HepG2 (cell line): Measurements from ENCODE around the gene VRK2. TPM values are rescaled to one million over a fixed set of nuclear protein-coding genes. Genes with fewer than 3 reads are reported as not detected.
A peak's percentile ranks its signal among the peaks of the same experiment; 100 is the strongest.

Experiments
- FOSL1 ChIP-seq: sonication (generic); formaldehyde crosslinking; IDR thresholded peaks from 2 replicates; pipeline ENCODE4 v1.9.0; 2021; ENCODE audit warnings: missing genetic modification reagents, borderline replicate concordance
- HNRNPL ChIP-seq: fragments of 200-400 bp; formaldehyde crosslinking; IDR thresholded peaks from 2 replicates; pipeline ENCODE4 v1.6.1; 2017; ENCODE audit warnings: mild to moderate bottlenecking, low read depth, low read length
- KMT2B ChIP-seq: IDR thresholded peaks from 2 replicates; pipeline ENCODE4 v1.6.1; 2016; ENCODE audit warnings: missing genetic modification reagents, missing compliant biosample characterization
- MATR3 ChIP-seq: sonication (generic); formaldehyde crosslinking; IDR thresholded peaks from 2 replicates; pipeline ENCODE4 v1.4.0; 2020; ENCODE audit warnings: missing genetic modification reagents
- MEF2D ChIP-seq: sonication (generic); formaldehyde crosslinking; IDR thresholded peaks from 2 replicates; pipeline ENCODE4 v1.5.1; 2020; ENCODE audit warnings: mild to moderate bottlenecking, missing genetic modification reagents
- MEIS2 ChIP-seq: sonication (generic); formaldehyde crosslinking; IDR thresholded peaks from 2 replicates; pipeline ENCODE4 v1.9.0; 2021; ENCODE audit warnings: mild to moderate bottlenecking, missing genetic modification reagents
- MTA3 ChIP-seq: sonication (generic); formaldehyde crosslinking; IDR thresholded peaks from 2 replicates; pipeline ENCODE4 v1.4.0; 2020; ENCODE audit warnings: missing genetic modification reagents
- SRSF4 ChIP-seq: fragments of 200-400 bp; formaldehyde crosslinking; IDR thresholded peaks from one replicate; pipeline ENCODE4 v1.6.1; 2018; ENCODE audit warnings: mild to moderate bottlenecking, low read depth, low read length, moderate library complexity; ENCODE audit not compliant: poor library complexity, severe bottlenecking
- STAT5B ChIP-seq: sonication (generic); formaldehyde crosslinking; IDR thresholded peaks from 2 replicates; pipeline ENCODE4 v1.4.0; 2020; ENCODE audit warnings: missing genetic modification reagents
- THAP11 ChIP-seq: IDR thresholded peaks from 2 replicates; pipeline ENCODE4 v1.6.1; 2016; ENCODE audit warnings: missing biosample characterization, missing genetic modification reagents
- THYN1 ChIP-seq: sonication (generic); formaldehyde crosslinking; IDR thresholded peaks from 2 replicates; pipeline ENCODE4 v1.8.1; 2023; ENCODE audit warnings: low read depth, mild to moderate bottlenecking, moderate library complexity, missing genetic modification reagents, borderline replicate concordance
- WIZ ChIP-seq: sonication (generic); formaldehyde crosslinking; IDR thresholded peaks from 2 replicates; pipeline ENCODE4 v1.5.1; 2020; ENCODE audit warnings: mild to moderate bottlenecking, missing genetic modification reagents
- ZEB1 ChIP-seq: IDR thresholded peaks from 2 replicates; pipeline ENCODE4 v1.6.1; 2012; ENCODE audit warnings: mild to moderate bottlenecking, low read depth, inconsistent platforms; ENCODE audit not compliant: insufficient replicate concordance
- ZNF556 ChIP-seq: sonication (generic); formaldehyde crosslinking; IDR thresholded peaks from 2 replicates; pipeline ENCODE4 v1.4.0; 2020; ENCODE audit warnings: mild to moderate bottlenecking, missing genetic modification reagents, borderline replicate concordance
- ZNF563 ChIP-seq: sonication (generic); formaldehyde crosslinking; IDR thresholded peaks from 2 replicates; pipeline ENCODE4 v1.8.0; 2022; ENCODE audit warnings: mild to moderate bottlenecking, moderate library complexity, missing genetic modification reagents
- ZNF605 ChIP-seq: sonication (generic); formaldehyde crosslinking; IDR thresholded peaks from 2 replicates; pipeline ENCODE4 v1.8.0; 2022; ENCODE audit warnings: mild to moderate bottlenecking, missing genetic modification reagents
- ZNF788 ChIP-seq: sonication (generic); formaldehyde crosslinking; IDR thresholded peaks from 2 replicates; pipeline ENCODE4 v1.5.0; 2020; ENCODE audit warnings: mild to moderate bottlenecking, missing genetic modification reagents, borderline replicate concordance
- polyA plus RNA-seq, 8 experiments: library from polyadenylated mRNA; depleted of rRNA in 3 of 8; stranded (reverse) in 7 of 8; unstranded in 1 of 8; fragments of >200 nt; fragmentation: Illumina TruSeq in 4 of 8; extraction: Trizol in 4 of 8; gene quantifications; 2 replicates each; pipeline versions ENCODE4 v1.2.1 to v1.2.3, GENCODE V29; 2011 to 2016; ENCODE audit warnings: low read depth in 4 of 8, missing spikeins in 1 of 8, mixed read lengths in 1 of 8; ENCODE audit not compliant: insufficient read depth in 1 of 8
- total RNA-seq, 5 experiments: library from RNA; depleted of rRNA; stranded (reverse); fragments of >200 nt; fragmentation: Illumina TruSeq; extraction: Trizol; gene quantifications; 2 replicates each; pipeline ENCODE4 v1.2.3, GENCODE V29; 2016; ENCODE audit warnings: low read depth in 1 of 5
- TF ChIP-seq, protein P1 (sequence below): IDR thresholded peaks from 2 replicates; pipeline ENCODE4 v1.6.1; 2016; ENCODE audit warnings: missing biosample characterization, missing genetic modification reagents, low read depth
- TF ChIP-seq, protein P2 (sequence below): sonication (generic); formaldehyde crosslinking; IDR thresholded peaks from 2 replicates; pipeline ENCODE4 v1.4.0; 2020; ENCODE audit warnings: missing genetic modification reagents
- TF ChIP-seq, protein P3 (sequence below): IDR thresholded peaks from 2 replicates; pipeline ENCODE4 v1.6.1; 2016; ENCODE audit warnings: missing compliant biosample characterization, missing genetic modification reagents, borderline replicate concordance
- TF ChIP-seq, protein P4 (sequence below): sonication (generic); formaldehyde crosslinking; IDR thresholded peaks from 2 replicates; pipeline ENCODE4 v1.4.0; 2020; ENCODE audit warnings: missing genetic modification reagents, borderline replicate concordance

The VRK2 gene
- total and polyA plus RNA-seq, 2 of the 13 experiments (the other 11 are each of a cell fraction or from before 2014, with no cell fraction given): 13.3 to 29.1 TPM

DNA sequence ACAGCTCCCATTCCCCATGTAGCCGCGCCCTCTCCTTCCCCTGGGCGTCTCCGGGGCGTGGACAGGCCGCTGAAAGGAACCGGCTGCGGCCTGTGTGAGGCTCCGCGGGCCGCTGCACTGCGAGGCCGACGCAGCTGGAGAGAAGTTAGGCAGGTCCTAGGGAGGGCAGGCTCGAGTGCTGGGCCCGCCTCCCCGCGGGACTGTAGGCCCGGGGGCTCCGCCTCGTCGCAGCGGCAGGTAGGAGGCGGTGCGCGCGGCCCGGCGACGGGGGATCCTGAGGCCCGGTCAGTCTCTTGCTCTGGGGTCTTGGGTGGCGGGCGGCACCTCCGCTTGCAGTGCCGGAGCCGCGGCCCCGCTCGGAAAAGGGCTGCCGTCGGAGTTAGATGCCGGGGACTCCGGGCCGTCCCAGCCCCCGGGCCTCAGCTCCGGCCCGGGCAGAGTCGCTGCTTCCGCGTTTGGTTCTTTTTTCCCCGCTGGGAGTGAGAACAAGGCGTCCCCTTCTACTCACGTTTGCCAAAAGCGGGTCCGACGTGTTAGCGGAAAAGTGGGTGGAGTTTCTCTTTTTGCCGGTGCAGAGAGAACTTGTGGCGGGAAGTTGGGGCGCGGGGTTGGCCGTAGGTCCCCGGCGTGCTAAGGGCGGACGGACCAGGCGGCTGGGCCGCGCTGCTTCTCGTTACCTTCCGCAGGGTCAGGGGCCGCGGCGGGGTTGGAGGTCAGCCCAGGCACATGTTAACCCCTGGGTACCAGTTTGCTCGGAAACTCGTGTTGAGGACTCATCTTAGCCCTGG, at the start of gene VRK2 (continued):
- TF ChIP-seq, protein P1, sequence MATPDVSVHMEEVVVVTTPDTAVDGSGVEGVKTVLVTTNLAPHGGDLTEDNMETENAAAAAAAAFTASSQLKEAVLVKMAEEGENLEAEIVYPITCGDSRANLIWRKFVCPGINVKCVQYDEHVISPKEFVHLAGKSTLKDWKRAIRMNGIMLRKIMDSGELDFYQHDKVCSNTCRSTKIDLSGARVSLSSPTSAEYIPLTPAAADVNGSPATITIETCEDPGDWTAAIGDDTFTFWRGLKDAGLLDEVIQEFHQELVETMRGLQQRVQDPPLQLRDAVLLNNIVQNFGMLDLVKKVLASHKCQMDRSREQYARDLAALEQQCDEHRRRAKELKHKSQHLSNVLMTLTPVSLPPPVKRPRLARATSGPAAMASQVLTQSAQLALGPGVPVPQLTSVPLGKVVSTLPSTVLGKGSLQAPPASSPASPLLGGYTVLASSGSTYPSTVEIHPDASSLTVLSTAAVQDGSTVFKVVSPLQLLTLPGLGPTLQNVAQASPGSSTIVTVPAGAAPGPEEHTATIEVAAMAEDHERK (CRISPR knock-in tag): peak; percentile 41; the same call in 1 of the 2 replicates
- TF ChIP-seq MEIS2 (CRISPR knock-in tag) (peak; percentile 96), ZNF556 (CRISPR knock-in tag) (peak; percentile 95; the same call in 1 of the 2 replicates), WIZ (CRISPR knock-in tag) (peak; percentile 65; the same call in 1 of the 2 replicates), ZEB1 (no peak), ZNF563 (CRISPR knock-in tag) (peak; percentile 96), SRSF4 (no peak), ZNF788 (peak; percentile 92), FOSL1 (CRISPR knock-in tag) (peak; percentile 27; the same call in 1 of the 2 replicates), ZNF605 (CRISPR knock-in tag) (peak; percentile 94), STAT5B (CRISPR knock-in tag) (peak; percentile 70; the same call in 1 of the 2 replicates), THYN1 (CRISPR knock-in tag) (no peak), MTA3 (CRISPR knock-in tag) (0 out of 2 replicates have a peak, but pooled peaks have one; percentile 53), MEF2D (CRISPR knock-in tag) (peak; percentile 86; the same call in 1 of the 2 replicates), MATR3 (CRISPR knock-in tag) (no peak), KMT2B (CRISPR knock-in tag) (peak; percentile 87), THAP11 (CRISPR knock-in tag) (peak; percentile 75), HNRNPL (no peak; the same call in 1 of the 2 replicates)
- TF ChIP-seq, protein P2, sequence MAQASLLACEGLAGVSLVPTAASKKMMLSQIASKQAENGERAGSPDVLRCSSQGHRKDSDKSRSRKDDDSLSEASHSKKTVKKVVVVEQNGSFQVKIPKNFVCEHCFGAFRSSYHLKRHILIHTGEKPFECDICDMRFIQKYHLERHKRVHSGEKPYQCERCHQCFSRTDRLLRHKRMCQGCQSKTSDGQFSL (CRISPR knock-in tag): peak; percentile 62
- TF ChIP-seq, protein P3, sequence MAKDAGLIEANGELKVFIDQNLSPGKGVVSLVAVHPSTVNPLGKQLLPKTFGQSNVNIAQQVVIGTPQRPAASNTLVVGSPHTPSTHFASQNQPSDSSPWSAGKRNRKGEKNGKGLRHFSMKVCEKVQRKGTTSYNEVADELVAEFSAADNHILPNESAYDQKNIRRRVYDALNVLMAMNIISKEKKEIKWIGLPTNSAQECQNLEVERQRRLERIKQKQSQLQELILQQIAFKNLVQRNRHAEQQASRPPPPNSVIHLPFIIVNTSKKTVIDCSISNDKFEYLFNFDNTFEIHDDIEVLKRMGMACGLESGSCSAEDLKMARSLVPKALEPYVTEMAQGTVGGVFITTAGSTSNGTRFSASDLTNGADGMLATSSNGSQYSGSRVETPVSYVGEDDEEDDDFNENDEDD (CRISPR knock-in tag): peak; percentile 95
- TF ChIP-seq, protein P4, sequence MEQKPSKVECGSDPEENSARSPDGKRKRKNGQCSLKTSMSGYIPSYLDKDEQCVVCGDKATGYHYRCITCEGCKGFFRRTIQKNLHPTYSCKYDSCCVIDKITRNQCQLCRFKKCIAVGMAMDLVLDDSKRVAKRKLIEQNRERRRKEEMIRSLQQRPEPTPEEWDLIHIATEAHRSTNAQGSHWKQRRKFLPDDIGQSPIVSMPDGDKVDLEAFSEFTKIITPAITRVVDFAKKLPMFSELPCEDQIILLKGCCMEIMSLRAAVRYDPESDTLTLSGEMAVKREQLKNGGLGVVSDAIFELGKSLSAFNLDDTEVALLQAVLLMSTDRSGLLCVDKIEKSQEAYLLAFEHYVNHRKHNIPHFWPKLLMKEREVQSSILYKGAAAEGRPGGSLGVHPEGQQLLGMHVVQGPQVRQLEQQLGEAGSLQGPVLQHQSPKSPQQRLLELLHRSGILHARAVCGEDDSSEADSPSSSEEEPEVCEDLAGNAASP (CRISPR knock-in tag): peak; percentile 63
